ENCODE measurements around the gene SIRPA. TPM values are rescaled to one million over a fixed set of nuclear protein-coding genes. Genes with fewer than 3 reads are reported as not detected.
A peak's percentile ranks its signal among the peaks of the same experiment; 100 is the strongest.

Gene SIRPA
- total and polyA plus RNA-seq, 4 experiments from 2014 or later = 1.8 to 2.4 TPM; not detected in 2

DNA sequence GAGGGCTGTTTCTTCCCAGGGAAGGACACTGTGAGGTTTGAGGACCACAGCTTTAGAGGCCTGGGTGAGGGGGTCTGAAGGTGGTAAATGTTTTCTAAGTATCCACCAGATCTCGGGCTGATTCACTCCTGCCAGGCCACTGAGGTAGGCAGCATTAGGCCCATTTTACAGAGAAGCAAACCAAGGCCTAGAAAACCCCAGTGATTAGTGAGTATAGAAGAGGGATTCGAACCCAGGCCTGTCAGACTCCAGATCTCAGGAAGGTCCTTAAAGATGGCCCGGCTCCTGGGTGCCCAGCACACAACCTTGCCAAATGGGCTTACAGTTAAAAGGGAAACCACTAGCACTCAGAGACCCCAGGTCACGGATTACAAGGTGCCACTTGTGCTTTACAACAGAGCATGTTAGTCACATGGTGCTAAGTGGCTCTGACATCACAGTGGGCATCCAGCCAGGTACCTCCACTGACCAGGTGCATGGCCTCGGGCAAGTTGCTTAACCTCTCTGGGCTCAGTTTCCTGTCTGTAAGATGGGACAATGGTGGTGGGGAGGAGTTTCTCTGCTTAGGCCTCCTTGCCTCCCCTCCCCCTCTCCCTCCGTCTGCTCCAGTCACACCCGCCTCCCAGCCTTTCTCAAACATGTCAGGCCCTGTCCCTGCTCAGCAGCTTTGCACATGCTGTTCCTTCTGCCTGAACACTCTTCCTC is 18.8 kb upstream of the SIRPA start:
- ChIA-PET CTCF (ENCODE audit: partially characterized antibody) (no interaction called here), POLR2A (ENCODE audit: partially characterized antibody) (no interaction called here)
- intact Hi-C loops (cut with micrococcal nuclease) = no loop called here
- Mint-ChIP-seq H3K4me1 (no peaks in the 10 kb centered on the region), H3K36me3 (no peaks in the 10 kb centered on the region), H3K27me3 (peaks cover 4 to 17% of the 10 kb centered on the region in 2 donors), H3K27ac (no peak overlapping the region), H3K9me3 (peaks cover 0 to 5% (median 0%) of the 10 kb centered on the region in 8 donors), H3K4me3 (no peak overlapping the region)
- H3K27ac ChIP-seq (ENCODE audit: low read depth, low read length) = no peak overlapping the region
- no peaks in the 10 kb centered on the region for H3K4me1 ChIP-seq (ENCODE audit: insufficient read depth, low read length)
- peak in 1 of 5 donors; percentile 8 for DNase-seq
- no peaks in the 10 kb centered on the region for H3K9me3 ChIP-seq (ENCODE audit: control insufficient read depth in 1 of 2, low read length in 2 of 2)
- no peaks in the 10 kb centered on the region for H3K36me3 ChIP-seq (ENCODE audit: insufficient read depth, low read length)
- no peak overlapping the region for H3K4me3 ChIP-seq (ENCODE audit: low read length in 2 of 2)
- H3K27me3 ChIP-seq (ENCODE audit: insufficient read depth, low read length) = no peaks in the 10 kb centered on the region

DNA sequence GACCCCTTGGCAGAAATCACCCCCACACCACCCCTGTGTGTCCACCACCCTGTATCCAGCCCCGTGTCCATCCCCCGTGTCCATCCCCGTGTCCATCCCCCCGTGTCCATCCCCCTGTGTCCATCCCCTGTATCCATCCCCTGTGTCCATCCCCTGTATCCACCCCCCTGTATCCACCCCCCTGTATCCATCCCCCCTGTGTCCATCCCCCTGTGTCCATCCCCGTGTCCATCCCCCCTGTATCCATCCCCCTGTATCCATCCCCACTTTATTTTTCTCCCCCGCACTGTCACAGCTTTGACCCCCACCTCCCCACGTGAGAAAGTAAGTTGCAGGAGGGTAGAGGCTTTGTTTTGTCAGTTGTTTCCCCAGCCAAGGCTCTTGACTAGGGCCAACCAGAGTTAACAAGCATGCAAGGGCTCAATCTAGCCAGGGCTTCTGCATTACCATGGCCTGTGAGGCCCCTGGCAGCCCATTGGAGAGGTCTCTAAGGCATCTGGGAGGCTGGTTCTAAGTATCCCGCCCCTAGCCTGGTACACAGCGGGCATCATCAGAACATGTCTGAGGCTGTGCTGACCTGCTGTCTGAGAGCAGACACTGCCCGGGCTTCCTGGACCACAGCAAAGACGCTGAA is 18.1 kb upstream of the SIRPA start:
- no peaks in the 10 kb centered on the region for H3K36me3 Mint-ChIP-seq
- H3K4me1 ChIP-seq (ENCODE audit: insufficient read depth, low read length) = no peaks in the 10 kb centered on the region

DNA sequence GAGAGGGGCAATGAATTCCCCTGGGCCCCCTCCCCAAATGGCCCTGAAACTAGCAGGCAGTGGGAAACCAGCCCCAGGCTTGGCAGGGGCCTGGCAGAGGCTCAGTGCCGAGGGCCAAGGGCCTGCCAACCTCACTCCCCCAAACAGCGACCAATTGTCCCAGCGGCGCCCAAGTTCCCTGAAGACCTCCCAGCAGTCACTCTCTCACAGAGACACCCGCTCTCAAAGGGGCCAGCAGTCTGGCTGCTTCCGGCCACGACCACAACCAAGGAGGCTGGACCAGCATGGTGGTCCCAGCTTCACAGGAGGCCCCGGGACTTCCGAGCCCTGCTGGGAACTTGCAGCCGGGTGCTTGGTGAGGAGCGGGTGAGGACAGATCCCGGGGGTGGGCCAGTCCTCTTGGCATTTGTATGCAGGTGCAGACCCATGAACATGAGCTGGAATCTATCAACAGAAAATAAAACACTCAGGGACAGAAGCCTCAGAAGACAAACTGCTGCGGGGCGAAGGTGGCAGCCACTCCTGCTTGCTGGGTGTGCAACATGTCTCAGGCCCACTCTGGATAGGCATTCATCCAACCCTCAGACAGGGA is 17.5 kb upstream of the SIRPA start:
- H3K4me3 Mint-ChIP-seq = no peak overlapping the region
- Histone ChIP-seq H3K36me3 (ENCODE audit: insufficient read depth, low read length) (no peaks in the 10 kb centered on the region), H3K27me3 (ENCODE audit: insufficient read depth, low read length) (no peaks in the 10 kb centered on the region), H3K27ac (ENCODE audit: low read depth, low read length) (no peak overlapping the region), H3K4me1 (ENCODE audit: insufficient read depth, low read length) (no peaks in the 10 kb centered on the region), H3K4me3 (ENCODE audit: low read length in 2 of 2) (no peak overlapping the region), H3K9me3 (ENCODE audit: control insufficient read depth in 1 of 2, low read length in 2 of 2) (no peaks in the 10 kb centered on the region)
- DNase-seq = no peak
- CTCF ChIA-PET (ENCODE audit: partially characterized antibody) = no interaction called here
- H3K9me3 Mint-ChIP-seq = peaks cover 0 to 4% (median 0%) of the 10 kb centered on the region in 8 donors
- H3K27me3 Mint-ChIP-seq = peaks cover 0 to 7% of the 10 kb centered on the region in 2 donors
- peaks cover 0 to 4% (median 0%) of the 10 kb centered on the region in 4 donors for H3K4me1 Mint-ChIP-seq
- H3K36me3 Mint-ChIP-seq = no peaks in the 10 kb centered on the region
- intact Hi-C loops (cut with micrococcal nuclease) = no loop called here
- no peak overlapping the region for H3K27ac Mint-ChIP-seq
- POLR2A ChIA-PET (ENCODE audit: partially characterized antibody) = no interaction called here

More for the DNA sequence above, 18.1 kb upstream of the SIRPA start:
- ChIA-PET POLR2A (ENCODE audit: partially characterized antibody) (no interaction called here), CTCF (ENCODE audit: partially characterized antibody) (no interaction called here)
- no peak for DNase-seq
- Mint-ChIP-seq H3K27ac (no peak overlapping the region), H3K4me3 (no peak overlapping the region), H3K27me3 (peaks cover 0 to 11% of the 10 kb centered on the region in 2 donors), H3K9me3 (peaks cover 0 to 5% (median 0%) of the 10 kb centered on the region in 8 donors), H3K4me1 (no peaks in the 10 kb centered on the region)
- no peaks in the 10 kb centered on the region for H3K9me3 ChIP-seq (ENCODE audit: control insufficient read depth in 1 of 2, low read length in 2 of 2)
- H3K27me3 ChIP-seq (ENCODE audit: insufficient read depth, low read length) = no peaks in the 10 kb centered on the region
- intact Hi-C loops (cut with micrococcal nuclease) = no loop called here
- no peak overlapping the region for H3K4me3 ChIP-seq (ENCODE audit: low read length in 2 of 2)
- H3K27ac ChIP-seq (ENCODE audit: low read depth, low read length) = no peak overlapping the region
- no peaks in the 10 kb centered on the region for H3K36me3 ChIP-seq (ENCODE audit: insufficient read depth, low read length)

DNA sequence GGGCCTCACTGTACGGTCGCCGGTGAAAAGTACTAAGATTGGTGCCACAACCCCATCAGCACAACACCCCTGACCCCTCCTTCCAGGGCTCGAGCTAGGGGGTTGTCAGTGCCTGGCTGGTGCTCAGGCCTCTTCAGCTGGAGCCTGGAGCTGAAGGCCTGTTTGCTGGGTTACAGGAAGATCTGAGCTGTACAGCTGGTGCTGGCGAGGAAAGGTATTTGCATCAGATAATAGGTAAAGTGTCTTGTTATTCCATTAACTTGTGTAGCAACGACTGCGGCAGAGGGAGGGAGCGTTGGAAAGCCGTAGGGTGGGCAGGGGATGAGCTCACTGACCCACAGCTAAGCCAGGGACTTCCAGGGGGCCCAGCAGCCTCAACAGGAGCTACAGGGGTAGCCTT is 15.8 kb upstream of the SIRPA start:
- CTCF ChIA-PET (ENCODE audit: partially characterized antibody) = no interaction called here
- Histone ChIP-seq H3K27ac (ENCODE audit: low read depth, low read length) (no peak overlapping the region), H3K27me3 (ENCODE audit: insufficient read depth, low read length) (no peaks in the 10 kb centered on the region), H3K4me1 (ENCODE audit: insufficient read depth, low read length) (no peaks in the 10 kb centered on the region), H3K4me3 (ENCODE audit: low read length in 2 of 2) (no peak overlapping the region), H3K36me3 (ENCODE audit: insufficient read depth, low read length) (no peaks in the 10 kb centered on the region), H3K9me3 (ENCODE audit: control insufficient read depth in 1 of 2, low read length in 2 of 2) (no peaks in the 10 kb centered on the region)
- intact Hi-C loops (cut with micrococcal nuclease) = no loop called here
- Mint-ChIP-seq H3K36me3 (no peaks in the 10 kb centered on the region), H3K4me3 (no peak overlapping the region), H3K27me3 (peaks cover 3 to 7% of the 10 kb centered on the region in 2 donors), H3K4me1 (peaks cover 0 to 6% (median 3%) of the 10 kb centered on the region in 4 donors), H3K27ac (no peak overlapping the region), H3K9me3 (peaks cover 0 to 3% (median 0%) of the 10 kb centered on the region in 8 donors)
- POLR2A ChIA-PET (ENCODE audit: partially characterized antibody) = no interaction called here
- no peak for DNase-seq

DNA sequence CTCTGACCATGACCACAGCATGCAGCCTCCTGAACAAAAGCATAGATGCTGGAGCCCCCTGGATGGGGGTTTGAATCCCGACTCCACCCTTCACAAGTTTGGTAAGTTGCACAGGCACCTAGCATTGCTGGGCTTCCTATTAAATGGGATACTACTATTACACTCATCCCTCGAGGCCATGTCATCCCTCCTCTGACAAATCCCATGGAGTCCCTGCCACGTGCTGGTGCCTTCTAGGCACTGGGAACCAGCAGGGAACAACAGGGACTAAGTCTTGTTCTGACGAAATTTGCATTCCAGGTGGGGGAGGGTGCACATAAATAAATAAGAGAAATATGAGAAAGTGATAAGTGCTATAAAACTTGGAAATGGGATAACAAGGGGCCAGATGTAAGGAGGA is 15.3 kb upstream of the SIRPA start:
- no peaks in the 10 kb centered on the region for H3K4me1 ChIP-seq (ENCODE audit: insufficient read depth, low read length)
- H3K4me3 ChIP-seq (ENCODE audit: low read length in 2 of 2) = no peak overlapping the region
- peaks cover 0 to 3% (median 0%) of the 10 kb centered on the region in 8 donors for H3K9me3 Mint-ChIP-seq
- no peak overlapping the region for H3K27ac Mint-ChIP-seq
- H3K4me1 Mint-ChIP-seq = peaks cover 0 to 6% (median 3%) of the 10 kb centered on the region in 4 donors
- DNase-seq = no peak
- intact Hi-C loops (cut with micrococcal nuclease) = no loop called here
- no peak overlapping the region for H3K4me3 Mint-ChIP-seq
- no peaks in the 10 kb centered on the region for H3K36me3 ChIP-seq (ENCODE audit: insufficient read depth, low read length)
- no peaks in the 10 kb centered on the region for H3K27me3 ChIP-seq (ENCODE audit: insufficient read depth, low read length)
- CTCF ChIA-PET (ENCODE audit: partially characterized antibody) = no interaction called here
- H3K9me3 ChIP-seq (ENCODE audit: control insufficient read depth in 1 of 2, low read length in 2 of 2) = no peaks in the 10 kb centered on the region
- POLR2A ChIA-PET (ENCODE audit: partially characterized antibody) = no interaction called here
- peaks cover 3 to 7% of the 10 kb centered on the region in 2 donors for H3K27me3 Mint-ChIP-seq
- H3K36me3 Mint-ChIP-seq = no peaks in the 10 kb centered on the region
- H3K27ac ChIP-seq (ENCODE audit: low read depth, low read length) = no peak overlapping the region

DNA sequence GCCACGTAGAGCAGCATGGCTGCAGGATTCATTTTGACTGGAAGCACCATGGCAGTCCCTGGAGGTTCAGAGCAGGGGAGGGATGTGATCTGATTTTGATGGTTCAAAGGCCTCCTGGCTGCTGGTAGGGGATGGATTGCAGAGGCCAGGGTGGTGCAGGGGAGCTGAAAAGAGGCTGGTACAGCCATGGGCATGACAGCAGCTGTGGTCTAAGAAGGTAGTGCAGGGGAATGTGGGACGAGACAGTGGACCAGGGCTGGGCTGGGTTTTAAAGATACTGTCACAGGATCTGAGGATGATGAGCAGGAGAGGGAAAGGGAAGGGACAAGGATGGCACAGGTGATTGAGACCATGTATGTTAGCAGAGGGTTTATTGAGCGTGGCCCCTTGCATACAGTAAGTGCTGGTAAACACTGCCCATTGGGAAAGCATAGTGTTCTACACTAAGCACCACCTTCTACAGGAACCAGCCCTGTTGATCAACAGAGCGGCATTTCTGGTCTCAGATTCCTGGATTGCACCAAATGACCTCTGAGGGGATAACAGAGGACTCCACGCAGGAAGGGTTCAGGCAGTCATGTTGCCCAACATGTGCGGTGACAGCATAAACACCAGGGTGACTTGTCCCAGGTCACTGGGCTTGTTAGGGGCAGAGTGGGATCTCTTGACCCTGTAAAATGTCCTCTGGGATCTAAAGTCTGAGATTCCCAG is 14.5 kb upstream of the SIRPA start:
- POLR2A ChIA-PET (ENCODE audit: partially characterized antibody) = no interaction called here
- H3K36me3 ChIP-seq (ENCODE audit: insufficient read depth, low read length) = no peaks in the 10 kb centered on the region
- peaks cover 0 to 3% (median 0%) of the 10 kb centered on the region in 8 donors for H3K9me3 Mint-ChIP-seq

DNA sequence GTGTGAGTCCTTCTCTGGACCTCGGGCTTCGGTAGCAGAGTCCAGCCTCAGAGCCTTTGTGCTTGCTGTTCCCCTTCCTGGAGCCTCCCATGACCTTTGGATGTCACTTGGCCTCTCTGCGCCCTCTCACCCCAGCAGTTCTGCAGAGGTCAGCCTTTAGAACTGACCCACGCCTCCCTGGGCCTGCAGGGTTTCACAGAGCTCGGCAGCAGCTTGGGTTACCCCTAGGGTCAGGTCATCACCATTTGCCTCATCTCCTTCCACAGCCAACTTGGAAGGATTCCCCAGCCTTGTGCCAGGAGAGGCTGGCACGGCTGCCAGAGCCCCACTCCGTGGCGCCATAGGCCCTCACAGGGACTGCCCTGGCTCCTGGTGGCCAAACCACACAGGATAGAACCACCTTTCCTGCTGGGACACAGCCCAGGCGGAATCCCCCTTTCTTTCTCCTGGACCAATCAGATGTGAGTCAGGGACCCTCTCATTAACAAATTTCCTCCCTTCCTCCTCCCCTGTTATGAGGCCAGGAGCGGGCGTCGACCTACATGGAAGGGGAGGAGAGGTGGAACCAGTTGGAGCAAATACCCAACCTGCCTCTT is 13.9 kb upstream of the SIRPA start:
- H3K4me3 Mint-ChIP-seq = no peak overlapping the region
- DNase-seq = no peak
- H3K36me3 Mint-ChIP-seq = no peaks in the 10 kb centered on the region
- Histone ChIP-seq H3K36me3 (ENCODE audit: insufficient read depth, low read length) (no peaks in the 10 kb centered on the region), H3K27ac (ENCODE audit: low read depth, low read length) (no peak overlapping the region), H3K4me1 (ENCODE audit: insufficient read depth, low read length) (no peaks in the 10 kb centered on the region), H3K27me3 (ENCODE audit: insufficient read depth, low read length) (no peaks in the 10 kb centered on the region), H3K4me3 (ENCODE audit: low read length in 2 of 2) (no peak overlapping the region), H3K9me3 (ENCODE audit: control insufficient read depth in 1 of 2, low read length in 2 of 2) (no peaks in the 10 kb centered on the region)
- peaks cover 3 to 4% of the 10 kb centered on the region in 2 donors for H3K27me3 Mint-ChIP-seq
- H3K4me1 Mint-ChIP-seq = peaks cover 0 to 6% (median 3%) of the 10 kb centered on the region in 4 donors
- peaks cover 0 to 3% (median 0%) of the 10 kb centered on the region in 8 donors for H3K9me3 Mint-ChIP-seq
- H3K27ac Mint-ChIP-seq = no peak overlapping the region
- ChIA-PET CTCF (ENCODE audit: partially characterized antibody) (no interaction called here), POLR2A (ENCODE audit: partially characterized antibody) (no interaction called here)
- intact Hi-C loops (cut with micrococcal nuclease) = no loop called here

More for the DNA sequence above, 14.5 kb upstream of the SIRPA start:
- Mint-ChIP-seq H3K4me3 (no peak overlapping the region), H3K27ac (no peak overlapping the region), H3K36me3 (no peaks in the 10 kb centered on the region), H3K4me1 (peaks cover 0 to 6% (median 3%) of the 10 kb centered on the region in 4 donors), H3K27me3 (peaks cover 3 to 4% of the 10 kb centered on the region in 2 donors)
- CTCF ChIA-PET (ENCODE audit: partially characterized antibody) = no interaction called here
- no peaks in the 10 kb centered on the region for H3K9me3 ChIP-seq (ENCODE audit: control insufficient read depth in 1 of 2, low read length in 2 of 2)
- no peak for DNase-seq
- H3K4me3 ChIP-seq (ENCODE audit: low read length in 2 of 2) = no peak overlapping the region
- no peaks in the 10 kb centered on the region for H3K4me1 ChIP-seq (ENCODE audit: insufficient read depth, low read length)
- no peaks in the 10 kb centered on the region for H3K27me3 ChIP-seq (ENCODE audit: insufficient read depth, low read length)
- intact Hi-C loops (cut with micrococcal nuclease) = no loop called here
- no peak overlapping the region for H3K27ac ChIP-seq (ENCODE audit: low read depth, low read length)
